ENCODE data around the gene WDFY4. TPM values are rescaled to one million over a fixed set of nuclear protein-coding genes. Genes with fewer than 3 reads are reported as not detected.

WDFY4 gene
- polyA plus RNA-seq, 1 donor (not counting 4 experiments of a cell fraction or from before 2014, with no cell fraction given), result 0.04 TPM

DNA sequence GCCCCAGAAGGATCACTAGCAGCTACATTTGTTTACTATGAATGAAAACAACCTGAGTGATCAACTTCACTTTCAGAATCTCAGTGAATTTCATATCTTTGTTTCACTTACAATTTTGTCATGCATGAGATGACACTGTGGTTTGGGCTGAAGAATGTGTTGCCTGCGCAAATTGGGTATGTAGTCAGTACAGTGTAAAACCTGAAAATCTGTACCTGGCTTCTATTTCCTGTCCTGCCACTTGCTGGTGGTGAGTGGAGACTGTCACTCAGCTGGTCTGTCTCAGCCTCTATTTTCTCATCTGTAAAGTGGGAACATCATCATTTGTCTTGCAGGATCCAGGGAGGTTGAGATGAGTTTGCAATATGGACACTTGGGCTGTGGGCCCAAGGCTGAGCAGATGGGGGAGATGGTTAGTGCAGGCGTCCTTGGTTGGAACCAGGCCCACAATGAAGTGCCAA is 118.0 kb downstream of the WDFY4 start:
- Histone ChIP-seq H3K79me2 (ENCODE audit: control insufficient read depth, insufficient read depth, low read length) (no peaks in the 10 kb centered on the region), H4K20me1 (ENCODE audit: control insufficient read depth, extremely low read depth, insufficient read depth, low read length) (no peaks in the 10 kb centered on the region), H3K4me2 (ENCODE audit: control insufficient read depth, extremely low read depth, insufficient read depth, low read depth, low read length) (no peak overlapping the region), H3K4me3 (ENCODE audit: control insufficient read depth in 2 of 3, extremely low read depth in 1 of 3, insufficient read depth in 2 of 3, low read depth in 1 of 3, low read length in 3 of 3) (no peak overlapping the region), H2AFZ (ENCODE audit: control insufficient read depth, low read length) (no peak overlapping the region), H3K4me1 (ENCODE audit: control insufficient read depth, extremely low read depth, insufficient read depth, low read length) (peaks cover 33% of the 10 kb centered on the region), H3K9me1 (ENCODE audit: control insufficient read depth, extremely low read depth, insufficient read depth, low read length) (no peaks in the 10 kb centered on the region), H3K27ac (ENCODE audit: control insufficient read depth, insufficient read depth, low read length) (no peak overlapping the region), H3K9ac (ENCODE audit: control insufficient read depth, extremely low read depth, insufficient read depth, low read length) (no peak overlapping the region), H3K27me3 (ENCODE audit: control insufficient read depth, extremely low read depth, insufficient read depth, low read length) (no peaks in the 10 kb centered on the region), H3K9me3 (ENCODE audit: control insufficient read depth, low read depth, low read length) (peaks cover 2% of the 10 kb centered on the region), H3K36me3 (ENCODE audit: control insufficient read depth in 2 of 2, extremely low read depth in 1 of 2, insufficient read depth in 2 of 2, low read length in 2 of 2) (no peaks in the 10 kb centered on the region)
- dilution Hi-C loops (cut with MboI; ENCODE audit: extremely low pct_ligation_motif_present, low sequenced_read_pairs), result no loop called here
- TF ChIP-seq EZH2 (IDR thresholded peaks at IDR 0.05; ENCODE audit: low read length), result no peak
- TF ChIP-seq, protein P1, sequence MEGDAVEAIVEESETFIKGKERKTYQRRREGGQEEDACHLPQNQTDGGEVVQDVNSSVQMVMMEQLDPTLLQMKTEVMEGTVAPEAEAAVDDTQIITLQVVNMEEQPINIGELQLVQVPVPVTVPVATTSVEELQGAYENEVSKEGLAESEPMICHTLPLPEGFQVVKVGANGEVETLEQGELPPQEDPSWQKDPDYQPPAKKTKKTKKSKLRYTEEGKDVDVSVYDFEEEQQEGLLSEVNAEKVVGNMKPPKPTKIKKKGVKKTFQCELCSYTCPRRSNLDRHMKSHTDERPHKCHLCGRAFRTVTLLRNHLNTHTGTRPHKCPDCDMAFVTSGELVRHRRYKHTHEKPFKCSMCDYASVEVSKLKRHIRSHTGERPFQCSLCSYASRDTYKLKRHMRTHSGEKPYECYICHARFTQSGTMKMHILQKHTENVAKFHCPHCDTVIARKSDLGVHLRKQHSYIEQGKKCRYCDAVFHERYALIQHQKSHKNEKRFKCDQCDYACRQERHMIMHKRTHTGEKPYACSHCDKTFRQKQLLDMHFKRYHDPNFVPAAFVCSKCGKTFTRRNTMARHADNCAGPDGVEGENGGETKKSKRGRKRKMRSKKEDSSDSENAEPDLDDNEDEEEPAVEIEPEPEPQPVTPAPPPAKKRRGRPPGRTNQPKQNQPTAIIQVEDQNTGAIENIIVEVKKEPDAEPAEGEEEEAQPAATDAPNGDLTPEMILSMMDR (optimal IDR thresholded peaks at IDR 0.05 in 1 of 3, IDR thresholded peaks at IDR 0.05 in 1 of 3, conservative IDR thresholded peaks at IDR 0.05 in 1 of 3; ENCODE audit: extremely low read depth in 1 of 3, insufficient read depth in 2 of 3, low read length in 3 of 3), result no peak
- DNase-seq (ENCODE audit: low read depth, low spot score), result no peak
- FAIRE-seq, result no peak

GRCh38 chr10:48803801-48804584 is 119.3 kb downstream of the WDFY4 start:
- H4K20me1 ChIP-seq (ENCODE audit: control insufficient read depth, extremely low read depth, insufficient read depth, low read length), result no peaks in the 10 kb centered on the region
- H3K36me3 ChIP-seq (ENCODE audit: control insufficient read depth in 2 of 2, extremely low read depth in 1 of 2, insufficient read depth in 2 of 2, low read length in 2 of 2), result no peaks in the 10 kb centered on the region
- peaks cover 2% of the 10 kb centered on the region for H3K9me3 ChIP-seq (ENCODE audit: control insufficient read depth, low read depth, low read length)
- dilution Hi-C loops (cut with MboI; ENCODE audit: extremely low pct_ligation_motif_present, low sequenced_read_pairs), result no loop called here
- H3K9me1 ChIP-seq (ENCODE audit: control insufficient read depth, extremely low read depth, insufficient read depth, low read length), result no peaks in the 10 kb centered on the region
- H3K4me2 ChIP-seq (ENCODE audit: control insufficient read depth, extremely low read depth, insufficient read depth, low read depth, low read length), result no peak overlapping the region
- no peak for TF ChIP-seq EZH2 (IDR thresholded peaks at IDR 0.05; ENCODE audit: low read length)
- TF ChIP-seq, protein P1 (optimal IDR thresholded peaks at IDR 0.05 in 1 of 3, IDR thresholded peaks at IDR 0.05 in 1 of 3, conservative IDR thresholded peaks at IDR 0.05 in 1 of 3; ENCODE audit: extremely low read depth in 1 of 3, insufficient read depth in 2 of 3, low read length in 3 of 3), result no peak
- H3K9ac ChIP-seq (ENCODE audit: control insufficient read depth, extremely low read depth, insufficient read depth, low read length), result no peak overlapping the region
- H2AFZ ChIP-seq (ENCODE audit: control insufficient read depth, low read length), result no peak overlapping the region
- peaks cover 36% of the 10 kb centered on the region for H3K4me1 ChIP-seq (ENCODE audit: control insufficient read depth, extremely low read depth, insufficient read depth, low read length)
- H3K4me3 ChIP-seq (ENCODE audit: control insufficient read depth in 2 of 3, extremely low read depth in 1 of 3, insufficient read depth in 2 of 3, low read depth in 1 of 3, low read length in 3 of 3), result no peak overlapping the region
- no peaks in the 10 kb centered on the region for H3K27me3 ChIP-seq (ENCODE audit: control insufficient read depth, extremely low read depth, insufficient read depth, low read length)
- no peak overlapping the region for H3K27ac ChIP-seq (ENCODE audit: control insufficient read depth, insufficient read depth, low read length)
- no peaks in the 10 kb centered on the region for H3K79me2 ChIP-seq (ENCODE audit: control insufficient read depth, insufficient read depth, low read length)
- FAIRE-seq, result no peak
- DNase-seq (ENCODE audit: low read depth, low spot score), result no peak

All from keratinocyte (primary cell).